Amniotic stem cell (primary cell): ENCODE data around the gene KDM3A.
A peak's percentile ranks its signal among the peaks of the same experiment; 100 is the strongest.

Experiments used
- DNase-seq: peaks from one replicate; lab custom pipeline; 2025; lab: John Stamatoyannopoulos, UW

Gene KDM3A

DNA sequence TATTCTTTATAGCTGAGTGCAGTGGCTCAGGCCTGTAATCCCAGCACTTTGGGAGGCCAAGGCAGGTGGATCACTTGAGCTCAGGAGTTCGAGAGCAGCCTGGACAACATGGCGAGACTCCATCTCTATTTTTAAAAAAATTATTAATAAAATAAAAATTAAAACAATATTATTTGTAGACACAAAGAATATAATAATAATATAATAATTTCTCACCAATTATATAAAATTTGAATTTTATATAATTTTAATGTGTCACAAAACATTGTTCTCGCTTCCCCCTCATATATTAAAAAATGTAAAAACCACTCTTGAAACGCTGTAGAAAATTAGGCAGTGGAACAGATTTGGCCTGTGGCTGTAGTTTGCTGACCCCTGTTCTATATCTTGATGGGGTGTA, 5.6 kb upstream of the KDM3A start:
- no peak for DNase-seq

DNA sequence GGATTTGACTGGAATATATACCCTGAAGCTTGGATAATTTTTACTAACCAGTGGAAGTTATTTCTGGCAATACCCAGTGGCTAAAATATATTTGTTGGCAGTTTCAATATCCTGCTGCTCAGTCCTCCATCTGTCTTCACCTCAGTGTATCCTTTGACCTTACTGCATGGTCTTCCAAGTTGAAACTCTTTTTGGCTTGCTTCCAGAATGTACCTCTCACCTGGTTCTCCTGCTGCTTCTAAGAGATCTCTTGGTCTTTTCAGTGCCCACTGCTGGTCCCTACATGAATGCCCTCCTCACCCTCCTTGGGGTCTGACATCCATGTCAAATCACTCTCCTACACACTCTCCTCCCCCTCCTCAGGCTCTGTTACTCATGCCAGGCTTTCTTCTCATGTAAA, 4.8 kb upstream of the KDM3A start:
- no peak for DNase-seq

DNA sequence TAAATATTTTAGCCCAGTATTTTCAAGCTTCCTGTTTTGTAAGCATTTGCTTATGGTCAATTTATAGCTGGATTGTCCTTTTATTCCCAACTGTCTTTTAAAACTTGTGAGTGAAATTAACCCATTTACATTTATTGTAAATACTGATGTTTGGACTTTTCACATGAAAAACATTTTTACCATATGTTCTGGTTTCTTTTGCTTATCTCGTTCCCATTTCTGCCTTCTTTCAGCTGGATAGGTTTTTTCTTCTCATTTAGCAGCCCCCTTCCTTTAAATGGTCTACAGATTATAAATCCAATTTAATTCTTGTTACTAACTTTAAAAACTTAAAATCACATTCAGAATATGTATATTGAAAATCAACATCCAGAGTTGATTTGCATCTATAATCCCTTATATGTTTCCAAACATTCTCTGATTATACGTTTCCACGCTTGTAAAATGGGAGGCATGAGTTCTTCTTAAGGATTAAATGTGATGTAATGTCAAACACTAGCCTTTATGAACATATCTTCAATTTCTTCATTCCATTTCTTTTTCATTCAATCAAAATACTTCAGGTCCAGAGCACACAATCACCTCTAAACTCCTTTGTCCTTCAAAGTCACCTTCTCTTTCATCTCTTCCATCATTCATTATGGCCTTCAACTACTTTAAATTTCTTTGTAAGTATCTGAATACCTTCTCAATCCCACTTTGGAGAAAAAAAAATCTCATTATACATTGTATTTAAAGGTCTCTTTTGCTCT, 1.1 kb upstream of the KDM3A start:
- no peak for DNase-seq

DNA sequence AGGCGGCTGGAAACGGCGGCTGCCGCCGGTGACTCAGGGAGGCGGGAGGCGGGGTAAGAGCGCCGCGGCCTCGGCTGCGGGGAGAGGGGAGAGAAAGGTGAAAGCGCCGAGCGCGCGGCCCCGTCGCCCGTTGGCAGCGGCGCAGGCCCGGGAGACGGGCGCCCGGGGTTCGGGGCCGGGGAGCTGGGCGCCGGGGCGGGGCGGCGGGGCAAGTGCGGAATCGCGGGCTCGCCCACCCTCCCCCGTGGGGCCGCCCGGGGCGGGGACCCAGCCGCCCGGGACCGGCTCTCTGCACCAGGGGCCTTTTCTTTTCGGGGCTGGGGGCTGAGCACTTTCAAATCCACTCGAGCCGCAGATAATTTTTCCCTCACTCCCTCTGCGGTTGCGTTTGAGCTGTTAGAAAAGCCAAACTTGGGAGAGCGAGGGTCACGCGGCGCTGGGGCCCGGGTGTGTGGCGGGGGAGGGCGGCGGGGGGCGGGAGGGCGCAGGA, 266 bp downstream of the KDM3A start:
- DNase-seq, result no peak

DNA sequence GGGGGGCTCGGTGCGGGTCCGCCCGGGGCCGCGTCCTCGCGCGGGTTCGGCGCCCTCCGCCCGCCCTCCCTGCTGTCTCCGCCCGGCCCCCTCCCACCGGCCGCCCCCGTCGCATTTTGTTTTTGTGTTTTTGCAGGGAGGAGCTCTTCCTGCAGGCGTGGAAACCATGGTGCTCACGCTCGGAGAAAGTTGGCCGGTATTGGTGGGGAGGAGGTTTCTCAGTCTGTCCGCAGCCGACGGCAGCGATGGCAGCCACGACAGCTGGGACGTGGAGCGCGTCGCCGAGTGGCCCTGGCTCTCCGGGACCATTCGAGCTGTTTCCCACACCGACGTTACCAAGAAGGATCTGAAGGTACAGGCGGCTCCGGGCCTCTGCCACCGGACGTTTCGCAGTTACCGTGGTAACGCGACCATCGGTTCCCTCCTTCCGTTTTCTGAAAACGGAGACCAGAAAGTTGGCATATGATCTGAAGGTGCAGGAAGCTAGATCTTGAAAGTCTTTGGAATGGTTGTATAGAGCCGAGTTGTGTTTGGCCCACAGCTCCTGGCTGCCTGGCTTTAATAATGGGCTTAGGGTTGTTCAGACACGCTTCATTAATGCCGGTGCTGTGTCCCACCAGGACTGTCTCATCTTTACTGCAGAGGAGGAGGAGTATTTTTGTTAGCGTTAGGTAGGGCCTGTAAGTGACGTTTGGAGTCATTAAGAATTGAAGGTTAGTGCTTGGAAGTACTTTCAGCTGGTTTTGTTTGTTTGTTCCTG, 891 bp downstream of the KDM3A start:
- peak; percentile 18 for DNase-seq

DNA sequence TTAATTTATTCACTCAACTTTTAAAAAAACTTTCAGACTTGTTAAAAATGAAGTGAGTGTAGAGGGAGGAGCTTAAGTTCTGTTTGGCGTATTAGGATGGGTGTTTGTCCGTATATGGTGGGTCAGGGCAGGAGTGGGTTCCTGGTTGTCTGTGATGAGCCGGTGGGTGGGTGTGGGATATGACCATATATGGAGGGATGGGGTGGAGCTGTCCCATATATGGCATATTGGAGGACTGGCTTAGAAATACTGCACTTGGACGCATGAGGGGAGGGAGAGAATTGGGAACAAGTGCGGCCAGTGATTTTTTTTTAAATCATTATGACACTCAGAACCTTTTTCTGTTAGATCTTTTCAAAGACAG, 1.5 kb downstream of the KDM3A start:
- DNase-seq, result peak; percentile 90

DNA sequence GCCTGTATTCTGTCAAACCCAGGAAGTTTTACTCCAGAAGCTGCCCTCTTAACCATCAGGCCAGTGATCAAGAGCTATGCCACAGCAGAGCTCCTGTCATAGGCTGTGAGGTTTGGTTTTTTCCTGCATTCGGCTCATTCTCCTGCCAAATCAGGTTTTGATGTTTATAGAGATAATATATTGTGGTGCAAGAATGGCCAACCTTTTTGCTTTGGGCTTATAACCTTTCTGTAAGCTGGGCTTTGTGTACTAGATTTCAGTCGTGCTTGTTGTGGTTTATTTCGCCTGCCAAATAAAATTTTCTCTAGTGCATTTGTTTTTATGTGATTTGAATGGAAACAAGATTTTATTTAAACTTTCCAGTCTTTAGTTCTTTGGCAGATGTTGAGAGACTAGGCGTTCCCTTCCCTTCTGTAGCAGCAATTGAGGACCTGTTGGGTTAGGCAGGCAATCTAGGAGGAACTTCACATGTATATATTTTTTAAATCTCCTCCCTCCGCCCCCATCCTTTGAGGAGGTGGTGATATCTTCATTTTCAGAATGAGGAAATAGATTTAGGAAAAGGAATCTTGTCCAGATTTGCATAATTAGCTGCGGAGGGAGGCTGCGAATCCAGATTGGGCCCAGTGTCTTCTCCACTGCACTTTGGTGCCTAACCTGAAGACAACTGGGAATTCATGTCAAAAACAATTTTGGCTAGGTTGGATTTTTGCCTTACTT, 2.6 kb downstream of the KDM3A start:
- no peak for DNase-seq

DNA sequence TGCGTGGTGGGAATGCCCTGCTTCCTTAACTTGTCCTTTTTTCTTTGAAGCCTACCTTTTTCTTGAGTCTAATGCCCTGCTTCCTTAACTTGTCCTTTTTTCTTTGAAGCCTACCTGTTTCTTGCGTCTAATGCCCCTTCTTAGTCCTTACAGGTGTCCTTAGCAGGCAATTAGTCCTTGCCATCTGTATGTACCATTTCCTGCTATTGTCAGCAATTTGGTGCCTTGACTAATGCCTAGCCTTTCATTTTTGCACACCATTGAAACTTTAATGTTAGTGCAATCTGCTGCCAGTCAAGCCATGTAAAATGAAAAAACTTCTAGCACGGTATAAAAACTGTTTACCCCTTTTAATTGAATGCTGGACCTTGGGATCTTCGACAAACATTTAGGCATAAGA, 4.3 kb downstream of the KDM3A start:
- DNase-seq, result no peak

DNA sequence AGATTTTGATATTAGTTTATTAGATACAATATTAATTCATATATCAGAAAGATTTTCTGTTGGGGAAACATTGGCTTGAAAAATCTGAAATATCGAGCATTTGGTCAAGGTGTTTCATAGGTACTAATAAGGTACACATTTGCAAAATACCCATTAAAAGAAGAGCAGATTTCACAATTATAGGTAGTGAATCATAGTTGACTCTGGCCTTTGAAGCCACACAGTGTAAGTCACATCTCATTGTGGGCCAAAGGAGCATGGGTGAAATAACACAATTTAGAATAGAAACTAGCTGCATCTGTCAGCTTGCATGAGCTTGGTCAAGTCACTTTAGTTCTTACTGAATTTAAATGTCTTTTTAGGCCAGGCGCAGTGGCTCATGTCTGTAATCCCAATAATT, 4.9 kb downstream of the KDM3A start:
- DNase-seq, result no peak

DNA sequence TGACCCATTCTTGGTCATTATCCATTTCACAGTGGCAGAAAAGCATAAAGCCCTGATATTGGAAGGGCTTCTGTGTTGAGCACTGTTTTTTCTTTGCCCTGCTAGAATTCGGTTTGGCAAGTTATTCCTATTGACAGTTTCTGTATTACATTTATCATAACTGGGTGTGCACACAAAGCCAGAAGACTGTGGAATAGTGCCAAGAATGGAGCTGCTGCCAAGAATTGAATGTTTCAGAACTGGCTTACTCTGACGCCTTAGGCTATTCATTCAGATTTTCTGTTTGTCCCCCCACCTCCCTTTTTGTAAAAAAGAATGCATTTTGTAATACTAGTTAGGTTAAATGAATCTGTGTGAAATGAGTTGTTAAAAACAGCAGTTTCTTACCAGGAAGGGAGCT, 12.7 kb downstream of the KDM3A start:
- DNase-seq, result peak; percentile 56

DNA sequence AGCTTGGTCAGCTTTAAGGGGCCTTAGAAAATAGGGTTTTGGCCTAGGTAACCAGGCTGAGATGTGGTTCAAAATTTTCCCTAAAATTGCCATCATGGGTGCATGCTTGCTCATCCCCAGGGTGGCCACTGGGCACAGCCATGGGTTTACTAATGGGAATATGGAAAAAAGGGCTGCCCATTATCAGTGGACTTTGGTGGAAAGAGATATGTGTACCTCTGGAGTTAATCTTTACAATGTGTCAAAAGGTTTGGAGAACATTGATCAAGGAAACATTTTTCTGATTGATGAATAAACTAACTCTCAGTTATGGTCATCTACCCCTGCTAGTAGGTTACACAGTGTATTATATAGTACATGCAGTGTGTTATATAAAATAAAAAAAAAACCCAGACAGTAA, 13.1 kb downstream of the KDM3A start:
- DNase-seq, result no peak

DNA sequence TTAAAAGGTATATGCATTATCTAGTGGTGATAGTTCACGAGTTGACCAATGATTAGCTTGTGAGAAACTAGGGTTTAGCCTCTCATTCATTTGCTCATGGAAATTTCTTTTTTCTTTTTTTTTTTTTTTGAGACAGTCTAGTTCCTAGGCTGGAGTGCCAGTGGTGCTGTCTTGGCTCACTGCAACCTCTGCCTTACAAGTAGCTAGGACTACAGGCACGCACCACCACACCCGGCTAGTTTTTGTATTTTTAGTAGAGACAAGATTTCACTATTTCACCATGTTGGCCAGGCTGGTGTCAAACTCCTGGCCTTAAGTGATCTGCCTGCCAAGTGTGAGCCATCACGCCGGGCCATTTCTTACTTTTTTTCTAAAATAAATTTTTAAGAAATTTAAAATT, 14.0 kb downstream of the KDM3A start:
- DNase-seq, result no peak

DNA sequence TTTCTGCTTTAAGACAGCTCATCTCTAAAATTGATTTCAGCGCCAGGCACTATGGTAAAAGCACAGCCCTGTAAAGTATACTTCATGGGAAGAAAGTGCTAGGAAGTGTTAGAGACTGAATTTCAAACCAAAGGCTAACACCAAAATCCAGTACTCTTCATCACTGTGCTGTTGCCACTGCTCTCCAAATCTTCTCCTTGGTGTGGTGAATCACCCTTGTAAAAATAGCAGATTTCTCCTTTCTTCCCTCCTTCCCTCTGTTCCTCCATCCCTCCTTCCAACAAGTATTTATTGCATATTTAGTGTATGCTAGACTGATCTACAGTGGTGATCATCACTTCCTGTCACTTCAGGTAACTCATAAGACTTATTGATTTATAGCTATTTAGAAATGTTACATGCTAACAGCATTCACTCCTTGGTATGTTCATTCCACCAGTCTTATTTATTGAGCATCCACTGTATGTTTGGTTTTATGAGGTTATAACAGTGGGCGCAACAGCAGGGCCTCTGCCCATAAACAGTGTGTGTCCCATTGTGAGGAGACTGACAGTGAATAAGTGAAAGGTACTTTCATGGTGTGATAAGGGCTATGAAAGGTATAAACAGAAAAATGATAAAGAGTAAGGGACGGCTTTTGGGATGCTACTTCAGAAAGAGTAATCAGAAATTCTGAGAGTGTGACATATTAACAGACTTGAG, 20.0 kb downstream of the KDM3A start:
- no peak for DNase-seq

DNA sequence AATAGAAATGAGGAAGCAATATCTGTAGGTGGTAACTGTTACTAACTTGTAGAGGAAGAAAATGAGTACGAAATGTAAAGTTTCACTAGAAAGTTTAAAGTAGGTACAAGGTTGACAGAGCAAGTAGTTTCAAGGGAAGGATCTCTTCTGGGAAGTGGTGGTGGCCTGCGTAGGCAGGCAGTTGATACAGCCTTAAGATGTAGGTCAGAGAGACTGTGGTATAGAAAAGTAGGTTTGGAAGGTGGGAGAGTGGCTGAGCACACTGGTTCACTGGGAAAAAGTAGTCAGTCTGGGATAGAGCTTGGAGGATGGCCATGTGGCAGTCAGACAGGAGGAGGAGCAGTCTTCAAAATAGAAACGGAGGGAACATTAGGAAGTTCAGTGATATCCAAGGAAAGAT, 23.5 kb downstream of the KDM3A start:
- DNase-seq, result no peak

DNA sequence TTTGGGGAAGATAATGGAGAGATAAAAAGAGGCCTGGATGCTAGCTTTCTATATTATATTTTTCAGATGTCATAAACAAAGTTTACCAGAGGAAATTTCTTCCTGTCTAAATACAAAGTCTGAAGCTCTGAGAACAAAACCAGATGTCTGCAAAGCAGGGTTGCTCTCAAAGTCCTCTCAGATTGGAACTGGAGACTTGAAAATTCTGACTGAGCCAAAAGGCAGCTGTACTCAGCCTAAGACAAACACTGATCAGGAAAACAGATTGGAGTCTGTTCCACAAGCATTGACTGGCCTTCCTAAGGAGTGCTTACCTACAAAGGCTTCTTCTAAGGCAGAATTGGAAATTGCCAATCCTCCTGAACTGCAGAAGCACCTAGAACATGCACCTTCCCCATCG, 25.1 kb downstream of the KDM3A start:
- DNase-seq, result no peak

DNA sequence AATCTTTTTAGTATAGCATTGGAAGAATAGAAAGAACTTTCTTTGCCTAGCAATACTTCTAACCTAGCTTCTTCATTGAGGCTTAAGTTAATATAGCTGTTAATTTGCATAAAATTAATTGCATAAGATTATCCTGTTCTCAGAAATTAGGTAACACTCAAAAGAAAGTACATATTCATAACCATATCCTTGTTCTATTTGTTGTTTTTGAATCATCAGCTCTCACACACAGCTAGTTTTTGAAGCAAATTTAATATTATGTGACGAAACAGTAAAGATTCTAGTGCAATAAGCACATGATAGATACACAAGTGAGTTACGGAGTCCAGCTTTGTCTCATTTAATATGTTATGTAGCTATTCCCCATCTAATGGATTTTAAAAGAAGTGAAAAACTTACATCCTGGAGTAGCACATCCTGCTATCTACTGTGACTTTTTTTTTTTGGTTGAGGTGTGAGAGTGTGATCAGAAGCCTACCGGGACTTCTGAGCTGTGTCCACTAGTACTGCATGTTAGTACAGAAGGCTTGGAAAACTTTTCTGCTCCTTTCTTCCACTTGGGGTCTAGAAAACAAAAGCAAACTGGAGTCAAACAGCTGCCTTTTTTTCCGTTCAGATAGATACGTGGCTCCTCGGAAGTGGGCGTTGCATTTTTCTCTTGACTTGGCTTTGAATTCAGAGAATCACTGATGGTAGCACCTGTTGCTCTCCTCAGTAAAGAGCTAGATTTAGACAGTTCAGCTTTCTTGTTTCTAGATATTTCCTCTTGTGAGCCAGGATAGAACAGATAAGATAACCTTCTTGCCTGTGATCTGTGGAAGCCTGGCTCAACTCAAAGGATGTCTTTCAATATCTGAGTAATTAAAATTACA, 27.2 kb downstream of the KDM3A start:
- DNase-seq, result no peak

DNA sequence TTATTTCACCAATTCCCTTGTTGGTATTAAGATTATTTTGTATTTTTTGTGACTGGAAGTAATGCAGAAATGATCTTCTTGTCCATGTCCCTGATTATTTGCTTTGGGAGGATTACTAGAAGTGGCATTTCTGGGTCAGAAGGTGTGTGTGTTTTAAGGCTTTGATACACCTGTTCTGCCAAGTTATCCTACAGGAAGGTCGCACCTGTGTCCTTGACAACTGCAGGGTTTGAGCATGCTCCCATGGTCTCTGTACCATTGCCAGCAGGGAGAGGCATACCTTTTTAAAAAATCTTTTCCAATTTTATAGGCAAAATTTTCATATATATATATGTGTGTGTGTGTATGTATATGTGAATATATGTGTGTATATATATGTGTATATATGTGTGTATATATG, 29.7 kb downstream of the KDM3A start:
- DNase-seq, result no peak

DNA sequence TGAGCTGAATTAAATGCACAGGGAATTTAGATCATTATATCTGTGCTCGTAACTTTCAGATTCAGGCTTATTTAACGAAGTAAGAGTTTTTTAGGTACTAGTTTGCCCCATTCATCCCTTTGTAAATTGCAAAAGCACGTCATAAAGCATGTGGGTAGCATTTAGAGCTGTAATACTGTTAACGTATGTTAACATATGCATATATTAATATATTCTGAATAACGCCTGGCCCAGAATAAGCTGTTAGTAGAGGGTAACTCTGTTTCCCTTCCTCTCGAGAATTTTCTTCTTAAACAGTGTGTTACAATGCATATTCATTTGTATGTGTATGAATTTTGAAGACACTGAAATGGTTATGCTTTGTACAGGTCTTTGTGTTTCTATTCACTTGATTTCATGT, 30.5 kb downstream of the KDM3A start:
- DNase-seq, result no peak

DNA sequence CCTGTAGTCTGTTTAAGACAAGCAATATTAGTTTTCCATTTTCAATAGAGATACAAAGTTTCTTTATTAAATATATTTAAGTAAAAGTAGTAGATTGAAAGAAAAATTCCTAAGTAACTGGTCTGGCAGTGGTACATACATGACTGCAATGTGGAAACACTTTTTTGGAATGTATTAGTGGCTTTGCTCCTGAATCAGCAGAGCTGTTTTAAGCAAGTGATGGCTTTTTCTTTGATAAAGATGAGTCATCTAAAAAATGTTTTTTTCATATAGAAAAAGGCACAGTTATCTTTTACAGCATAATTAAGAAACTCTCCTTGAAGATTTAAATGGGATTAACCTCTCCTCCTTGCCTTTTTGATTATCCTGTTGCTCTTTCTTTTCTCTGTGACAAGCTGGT, 34.9 kb downstream of the KDM3A start:
- peak; percentile 55 for DNase-seq

DNA sequence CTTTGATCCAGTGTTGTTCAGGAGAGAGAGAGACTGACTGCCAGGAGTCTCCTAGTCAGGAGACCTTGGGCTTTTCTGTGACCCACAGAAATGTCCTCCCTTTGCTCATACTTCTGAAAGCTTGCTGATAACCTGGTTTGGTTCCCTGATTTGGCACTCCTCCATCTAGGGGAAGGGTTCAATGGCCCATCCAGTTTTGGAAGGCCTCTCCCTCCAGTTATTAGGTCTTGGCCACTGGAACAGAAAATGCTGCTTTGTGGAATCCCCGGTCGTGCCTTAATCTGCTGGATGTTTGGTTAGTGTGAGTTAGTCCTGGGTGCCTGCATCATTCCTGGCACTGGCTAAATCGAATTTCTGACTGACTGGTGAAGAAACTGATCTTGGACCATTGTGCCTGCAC, 35.7 kb downstream of the KDM3A start:
- DNase-seq, result no peak

DNA sequence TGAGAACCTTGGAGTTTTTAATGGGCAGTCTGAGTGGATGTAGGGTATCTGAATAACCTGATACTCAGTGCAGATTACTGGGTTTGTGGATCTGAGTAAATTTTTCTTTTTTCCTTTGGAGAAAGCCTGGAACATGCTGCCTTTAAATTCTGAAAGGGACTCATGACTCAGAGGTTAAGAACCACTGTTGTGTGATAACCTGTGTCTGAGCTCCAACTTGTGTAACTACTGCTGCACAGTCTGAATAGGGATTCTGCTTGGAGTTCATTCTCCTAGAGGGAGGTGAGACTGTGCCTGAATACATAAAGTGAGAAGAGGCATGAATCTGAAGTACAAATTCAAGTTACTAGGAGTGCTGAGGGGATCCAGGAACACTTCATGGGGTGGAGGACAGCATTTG, 36.2 kb downstream of the KDM3A start:
- no peak for DNase-seq
